ENCODE results near the gene RRAGD.
A peak's percentile ranks its signal among the peaks of the same experiment; 100 is the strongest.

RRAGD gene, protein sequence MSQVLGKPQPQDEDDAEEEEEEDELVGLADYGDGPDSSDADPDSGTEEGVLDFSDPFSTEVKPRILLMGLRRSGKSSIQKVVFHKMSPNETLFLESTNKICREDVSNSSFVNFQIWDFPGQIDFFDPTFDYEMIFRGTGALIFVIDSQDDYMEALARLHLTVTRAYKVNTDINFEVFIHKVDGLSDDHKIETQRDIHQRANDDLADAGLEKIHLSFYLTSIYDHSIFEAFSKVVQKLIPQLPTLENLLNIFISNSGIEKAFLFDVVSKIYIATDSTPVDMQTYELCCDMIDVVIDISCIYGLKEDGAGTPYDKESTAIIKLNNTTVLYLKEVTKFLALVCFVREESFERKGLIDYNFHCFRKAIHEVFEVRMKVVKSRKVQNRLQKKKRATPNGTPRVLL

GRCh38 chr6:89412071-89413005, at the start of gene RRAGD:
TSS of gene RRAGD (minus strand) at chr6:89412273. CDS start at chr6:89411993, 280 bp downstream.
- DNase-seq (ENCODE audit: low read depth, low spot score): peak; percentile 50

- DNase-seq (ENCODE audit: low read depth, low spot score): no peak
These were observed 48.6 kb upstream of the RRAGD start for GRCh38 chr6:89460713-89461112.

DNA sequence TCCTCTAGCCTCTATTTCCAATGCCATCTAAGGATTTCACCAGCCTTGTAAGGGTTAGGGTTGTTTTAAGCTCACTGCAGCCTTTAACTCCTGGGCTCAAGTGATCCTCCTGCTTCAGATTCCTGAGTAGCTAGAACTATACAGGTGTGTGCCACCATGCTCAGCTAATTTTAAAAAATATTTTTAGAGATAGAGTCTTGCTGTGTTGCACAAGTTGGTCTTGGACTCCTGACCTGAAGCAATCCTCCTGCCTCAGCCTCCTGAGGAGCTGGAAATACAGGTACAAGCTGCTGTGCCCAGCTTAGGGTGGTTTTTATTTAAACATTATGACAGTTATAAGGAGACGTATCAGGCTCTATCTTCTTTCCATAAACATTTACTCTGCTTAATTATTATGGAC, 47.4 kb upstream of the RRAGD start:
- no peak for DNase-seq (ENCODE audit: low read depth, low spot score)

DNA sequence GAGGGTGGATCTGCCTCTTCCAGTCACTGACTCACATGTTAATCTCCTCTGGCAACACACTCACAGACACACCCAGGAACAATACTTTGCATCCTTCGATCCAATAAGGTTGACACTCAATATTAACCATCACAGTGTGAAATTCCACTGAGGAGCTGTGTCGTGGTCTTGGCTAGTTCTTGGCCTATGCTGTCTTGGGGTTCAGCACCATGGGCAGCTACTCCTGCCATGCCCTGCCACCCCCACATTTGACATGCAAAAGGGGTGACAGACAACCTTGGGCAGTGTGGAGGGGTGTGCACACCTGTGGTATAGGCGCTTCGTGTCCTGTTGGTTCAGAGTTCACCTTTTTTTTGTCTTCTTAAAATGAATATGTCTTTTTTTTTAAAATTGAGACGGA, 46.6 kb upstream of the RRAGD start:
- DNase-seq (ENCODE audit: low read depth, low spot score): no peak

- no peak for DNase-seq (ENCODE audit: low read depth, low spot score)
These were observed 42.2 kb upstream of the RRAGD start for GRCh38 chr6:89454300-89454699.

DNA sequence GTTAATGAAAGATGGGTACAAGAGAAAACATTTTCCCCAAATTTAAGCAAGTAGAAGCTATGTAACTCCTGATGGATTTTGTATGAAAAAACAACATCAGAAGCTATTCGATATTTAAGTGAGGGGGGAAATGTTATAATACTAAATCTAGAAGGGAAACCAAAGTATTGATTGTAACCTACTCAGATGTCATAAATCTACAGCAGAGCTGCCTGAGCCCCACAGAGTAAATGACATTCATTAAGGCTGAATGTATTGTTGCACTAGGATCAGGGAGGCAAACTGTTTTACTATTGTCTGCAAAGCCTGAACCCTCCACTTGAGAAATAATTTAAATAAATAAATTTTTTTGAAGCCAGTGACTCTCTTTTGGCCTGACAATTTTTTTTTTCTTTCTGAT, 40.2 kb upstream of the RRAGD start:
- DNase-seq (ENCODE audit: low read depth, low spot score): no peak

GRCh38 chr6:89449193-89449592, 37.1 kb upstream of the RRAGD start:
- DNase-seq (ENCODE audit: low read depth, low spot score): no peak

- no peak for DNase-seq (ENCODE audit: low read depth, low spot score)
These were observed 31.6 kb upstream of the RRAGD start for GRCh38 chr6:89443658-89444057.

GRCh38 chr6:89440200-89440599, 28.1 kb upstream of the RRAGD start:
- no peak for DNase-seq (ENCODE audit: low read depth, low spot score)

DNA sequence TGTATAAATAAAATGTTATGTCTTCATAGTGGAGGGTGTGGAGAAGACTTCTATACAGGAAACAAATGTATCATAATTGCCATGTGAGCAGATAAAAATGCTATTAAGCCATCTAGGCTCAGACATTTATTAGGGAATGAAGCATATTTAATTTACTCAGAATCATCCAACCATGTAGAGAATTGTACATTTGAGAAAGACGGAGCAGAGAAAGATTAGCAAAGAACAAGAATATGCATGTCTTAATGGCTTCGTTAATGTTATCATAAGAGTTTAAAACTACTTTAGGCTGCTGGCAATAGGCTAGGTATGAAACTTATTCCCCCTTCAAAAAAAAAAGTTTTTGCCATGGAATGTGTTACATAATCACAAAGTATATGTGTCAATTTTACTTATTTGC, 26.9 kb upstream of the RRAGD start:
- DNase-seq (ENCODE audit: low read depth, low spot score): no peak

DNA sequence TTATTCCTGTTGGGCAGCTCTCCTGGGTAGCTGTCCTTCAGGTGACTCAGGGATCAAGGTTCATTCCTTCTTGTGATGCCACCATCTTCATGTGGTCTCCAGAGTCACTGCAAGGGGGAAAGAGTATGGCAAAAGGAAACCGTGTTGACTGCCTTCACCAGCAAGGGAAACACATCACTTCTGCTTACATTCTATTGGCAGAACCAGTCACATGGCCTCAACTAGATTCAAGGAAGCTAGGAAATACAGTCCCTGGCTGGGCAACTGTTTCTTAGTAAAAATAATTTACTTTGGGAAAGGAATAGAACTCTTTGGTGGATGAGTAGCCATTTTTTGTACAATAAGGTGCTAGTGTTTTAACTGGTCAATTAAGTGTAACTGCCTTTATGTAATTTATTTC, 26.2 kb upstream of the RRAGD start:
- no peak for DNase-seq (ENCODE audit: low read depth, low spot score)

DNA sequence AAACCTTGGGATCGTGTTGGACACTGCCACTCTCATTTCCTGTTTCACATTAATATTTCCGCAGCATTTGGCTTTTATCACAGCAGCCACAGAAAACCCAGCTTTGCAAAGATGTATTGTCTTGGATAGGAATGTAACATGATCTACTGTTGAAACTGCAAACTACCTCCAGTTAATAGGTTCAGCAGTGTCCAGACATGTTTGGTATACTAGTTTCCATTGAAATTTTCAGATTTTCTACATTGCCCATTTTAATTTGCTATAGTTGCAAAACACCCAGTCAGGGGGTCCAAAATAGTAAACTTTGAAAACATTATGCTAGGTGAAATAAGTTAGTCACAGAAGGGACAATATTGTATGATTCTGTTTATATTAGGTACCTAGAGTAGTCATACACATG, 24.2 kb upstream of the RRAGD start:
- DNase-seq (ENCODE audit: low read depth, low spot score): no peak

- no peak for DNase-seq (ENCODE audit: low read depth, low spot score)
These were observed 22.9 kb upstream of the RRAGD start for GRCh38 chr6:89434954-89435353.

DNA sequence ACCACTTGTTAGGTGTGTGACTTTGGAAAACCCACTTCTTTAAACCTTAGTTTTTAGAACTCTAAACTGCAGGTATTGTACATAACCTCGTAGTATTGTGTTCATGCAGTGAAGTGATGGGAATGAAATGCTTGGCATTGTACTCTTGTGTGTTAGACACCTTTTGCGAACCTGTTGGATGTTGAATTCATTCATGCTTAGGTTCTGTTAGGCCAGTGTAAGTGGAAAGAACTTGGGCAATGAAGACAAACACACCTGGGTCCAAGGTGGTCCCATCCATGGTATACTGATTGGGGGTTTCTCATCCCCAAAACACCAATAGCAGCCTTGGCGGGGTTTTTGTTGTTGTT, 22.1 kb upstream of the RRAGD start:
- DNase-seq (ENCODE audit: low read depth, low spot score): no peak

DNA sequence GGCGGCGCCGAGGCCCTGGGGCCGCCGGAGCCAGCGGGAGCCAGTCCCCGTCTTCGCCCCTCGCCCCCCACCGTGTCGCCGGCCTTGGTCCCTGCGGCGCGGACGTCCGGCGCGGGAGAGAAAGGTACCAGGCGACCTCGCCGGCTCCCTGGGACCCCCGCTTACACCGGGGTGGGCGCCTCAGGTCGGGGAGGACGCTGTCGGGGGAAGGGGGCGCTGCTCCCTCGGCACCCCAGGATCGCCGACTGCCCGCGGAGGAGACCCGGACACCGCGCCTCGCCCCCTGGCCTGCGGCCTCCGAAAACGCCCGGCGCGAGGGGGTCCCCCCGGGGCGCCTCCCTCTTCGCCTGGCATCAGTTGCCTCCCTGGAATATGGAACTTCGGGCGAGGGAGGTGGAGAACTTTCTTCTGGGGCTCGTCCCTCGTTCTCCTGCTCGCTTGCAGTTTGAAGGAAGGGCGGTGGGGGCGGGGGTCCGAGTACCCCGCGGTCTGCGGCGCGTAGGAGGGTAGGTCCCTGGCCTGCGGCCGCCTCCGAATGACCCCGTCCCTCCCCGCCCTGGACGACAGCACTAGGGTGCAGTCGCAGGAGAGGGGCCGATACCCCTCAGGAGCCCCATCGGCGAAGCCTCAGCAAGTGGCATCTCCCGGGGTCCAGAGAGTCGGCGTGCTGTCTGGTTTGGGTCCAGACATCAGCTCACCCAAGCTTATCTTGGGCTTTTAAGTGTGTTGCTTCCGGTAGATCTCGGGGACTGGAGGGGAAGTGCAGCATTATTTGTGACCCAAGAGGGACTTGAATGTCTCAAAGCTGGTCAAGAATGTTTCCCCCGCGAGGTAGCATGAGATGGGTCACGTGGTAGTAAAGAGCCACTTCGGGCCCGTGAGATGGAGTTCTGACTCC, 21.4 kb upstream of the RRAGD start:
- peak; percentile 32 for DNase-seq (ENCODE audit: low read depth, low spot score)

DNA sequence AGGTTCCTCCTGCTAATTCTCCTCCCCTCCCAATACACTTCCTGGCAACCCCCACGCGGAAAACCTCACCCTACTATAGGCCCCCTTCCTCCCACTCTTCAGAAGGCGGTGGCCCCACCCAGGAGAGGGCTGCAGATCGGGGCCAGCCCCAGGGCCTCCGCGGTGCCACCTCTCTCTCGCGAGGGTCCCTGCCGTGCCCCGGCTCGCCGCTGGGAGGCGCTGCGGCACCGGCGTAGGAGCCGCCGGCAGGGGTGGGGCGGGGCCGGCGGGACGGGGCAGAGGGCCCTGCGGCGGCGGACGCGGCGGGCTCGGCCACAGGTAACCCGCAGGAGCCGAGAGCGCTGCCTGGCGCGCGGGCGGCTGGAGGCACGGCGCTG, 20.8 kb upstream of the RRAGD start, which contains the start of gene ANKRD6:
ANKRD6 (plus strand) TSS at position 278 of the 377 bp plus-strand sequence. CDS start 133,825 bp downstream, outside the sequence.
- DNase-seq (ENCODE audit: low read depth, low spot score): peak; percentile 73

DNA sequence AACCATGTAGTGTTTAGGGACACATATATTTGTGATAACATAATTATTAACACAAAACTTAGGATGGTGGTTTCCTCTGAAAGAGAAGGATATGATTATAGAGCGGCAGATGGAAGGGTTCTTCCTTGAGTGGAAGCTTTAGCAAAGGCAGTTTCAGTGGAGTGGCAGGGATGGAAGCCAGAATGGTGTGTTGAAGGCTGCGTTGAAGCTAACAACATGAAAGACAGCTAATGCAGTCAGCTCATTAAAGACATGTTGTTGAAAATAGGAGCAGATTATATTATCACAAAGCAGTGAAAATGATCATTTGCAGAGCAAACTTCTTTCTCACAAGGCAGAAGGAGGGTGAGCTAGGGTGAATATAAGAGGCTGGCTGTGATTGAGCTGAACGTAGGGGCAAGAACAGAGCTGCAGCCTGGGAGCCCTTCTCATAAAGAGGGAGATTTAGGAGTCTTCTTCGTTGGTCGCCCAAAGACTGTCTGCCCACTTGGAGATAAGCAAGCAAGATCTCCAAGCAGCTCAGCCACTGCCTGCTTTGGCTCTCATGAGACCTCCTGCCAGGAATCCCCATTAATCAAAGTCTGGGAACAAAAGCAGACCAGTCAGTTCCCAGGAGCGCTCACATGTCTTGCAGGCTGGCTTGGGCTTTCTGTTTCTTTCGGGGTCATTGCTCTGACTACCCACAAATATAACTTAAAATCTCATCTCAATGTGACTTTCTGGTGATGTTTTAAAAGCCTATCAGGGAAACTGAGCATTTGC, 18.3 kb upstream of the RRAGD start:
- DNase-seq (ENCODE audit: low read depth, low spot score): peak; percentile 90

DNA sequence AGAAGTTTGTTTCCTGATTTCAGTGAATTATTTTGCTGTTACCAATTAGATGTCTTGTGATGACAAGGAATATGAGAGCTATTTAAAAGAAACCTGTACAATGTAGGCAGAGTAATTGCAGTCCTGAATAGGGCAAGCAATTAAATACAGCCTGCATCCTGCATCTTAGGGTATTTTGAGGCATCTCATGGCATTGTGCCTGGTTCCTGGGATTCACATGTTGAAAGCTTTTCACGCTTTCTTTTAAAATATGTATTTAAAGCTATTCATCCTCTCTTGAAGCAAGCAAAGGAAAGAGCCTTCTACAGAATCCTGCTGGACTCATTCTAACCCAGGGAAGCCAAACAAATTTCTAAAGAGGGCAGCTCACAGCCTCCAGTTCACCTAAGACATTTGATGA, 4.7 kb upstream of the RRAGD start:
- no peak for DNase-seq (ENCODE audit: low read depth, low spot score)

DNA sequence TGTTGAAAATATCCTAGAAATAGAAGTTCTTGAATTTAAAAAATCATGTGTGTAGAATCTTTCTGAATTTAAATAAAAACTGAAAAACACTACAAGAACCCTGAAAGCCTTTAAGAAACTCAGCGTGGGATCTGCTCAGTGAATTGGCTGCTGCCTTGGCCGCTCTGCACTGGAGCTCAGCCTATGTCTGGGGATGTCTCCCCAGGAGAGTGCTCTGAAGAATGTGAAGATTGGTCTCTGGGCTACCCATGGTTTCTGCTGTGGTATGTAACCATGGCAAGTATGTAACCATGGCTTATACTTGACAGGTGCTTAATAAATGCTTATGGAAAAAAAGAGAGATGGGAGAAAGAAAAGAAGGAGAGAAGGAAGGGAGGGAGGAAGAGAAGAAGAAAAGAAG, 3.1 kb upstream of the RRAGD start:
- no peak for DNase-seq (ENCODE audit: low read depth, low spot score)

GRCh38 chr6:89414215-89414614, 2.1 kb upstream of the RRAGD start:
- no peak for DNase-seq (ENCODE audit: low read depth, low spot score)

DNA sequence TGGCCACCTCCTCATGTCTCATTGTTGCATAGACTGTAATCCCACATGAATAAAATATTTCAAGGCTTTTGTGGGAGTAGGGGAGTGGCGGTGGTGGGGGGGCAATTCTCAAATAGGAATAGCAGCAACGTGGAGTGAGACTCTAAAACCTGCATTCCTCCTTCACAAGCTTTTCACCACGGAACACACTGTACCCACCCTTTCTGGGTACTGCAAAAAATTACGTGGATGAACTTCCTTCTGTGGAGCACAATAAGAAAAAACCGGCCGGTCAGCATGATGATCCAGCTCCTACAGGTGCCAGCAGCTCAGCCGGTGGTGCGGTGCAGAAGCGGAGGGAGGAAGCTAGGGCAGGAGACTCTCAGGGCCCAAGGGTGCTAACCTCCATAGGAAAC, 930 bp upstream of the RRAGD start:
- no peak for DNase-seq (ENCODE audit: low read depth, low spot score)

All from ELF-1 (cell line).